Measurements from ENCODE around the gene HNF1B.

HNF1B gene

DNA sequence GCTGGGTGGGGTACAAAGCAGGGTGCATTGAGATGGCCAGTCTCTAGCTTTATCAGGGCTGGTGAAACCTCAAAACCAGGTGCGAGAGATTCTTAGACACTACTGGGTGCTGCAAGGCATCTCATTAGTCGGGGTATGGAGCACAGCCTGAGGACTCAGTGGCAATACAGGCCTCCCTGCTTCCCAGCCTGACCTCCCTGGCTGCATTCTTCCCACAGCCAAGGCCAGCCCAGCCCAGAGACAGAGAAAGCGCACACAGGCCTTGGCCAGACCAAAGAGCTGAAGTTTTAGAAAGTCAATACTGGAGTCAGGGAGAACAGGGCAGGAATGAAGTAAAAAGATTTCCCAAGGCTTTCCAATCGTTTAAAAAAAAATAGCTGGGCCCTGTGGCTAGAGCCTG, 12.5 kb downstream of the HNF1B start:
- no peaks in the 10 kb centered on the region for H3K79me2 ChIP-seq (ENCODE audit: control insufficient read depth, low read length)
- H3K27ac ChIP-seq (ENCODE audit: low read depth, low read length) = no peak overlapping the region
- H3K36me3 ChIP-seq (ENCODE audit: control insufficient read depth, low read length) = no peaks in the 10 kb centered on the region
- no peak overlapping the region for H3K4me2 ChIP-seq (ENCODE audit: low read length)
- H3F3A ChIP-seq (ENCODE audit: control insufficient read depth, insufficient read depth) = no peaks in the 10 kb centered on the region
- no peaks in the 10 kb centered on the region for H3K9me3 ChIP-seq (ENCODE audit: control insufficient read depth, insufficient read depth, low read length)
- H3K4me1 ChIP-seq (ENCODE audit: control insufficient read depth, low read length) = no peaks in the 10 kb centered on the region
- H3K27me3 ChIP-seq (ENCODE audit: control insufficient read depth, low read length) = peaks cover 33% of the 10 kb centered on the region
- H3K9me2 ChIP-seq (replicated peaks; ENCODE audit: control insufficient read depth, low read length) = no peaks in the 10 kb centered on the region
- no peak overlapping the region for H3K4me3 ChIP-seq (ENCODE audit: low read length)
- H4K20me1 ChIP-seq (ENCODE audit: control insufficient read depth, insufficient read depth, low read depth, low read length) = no peaks in the 10 kb centered on the region
- TF ChIP-seq EZH2phosphoT487 (IDR thresholded peaks at IDR 0.05; ENCODE audit: borderline replicate concordance, low read length) = no peak
- TF ChIP-seq, protein P1, sequence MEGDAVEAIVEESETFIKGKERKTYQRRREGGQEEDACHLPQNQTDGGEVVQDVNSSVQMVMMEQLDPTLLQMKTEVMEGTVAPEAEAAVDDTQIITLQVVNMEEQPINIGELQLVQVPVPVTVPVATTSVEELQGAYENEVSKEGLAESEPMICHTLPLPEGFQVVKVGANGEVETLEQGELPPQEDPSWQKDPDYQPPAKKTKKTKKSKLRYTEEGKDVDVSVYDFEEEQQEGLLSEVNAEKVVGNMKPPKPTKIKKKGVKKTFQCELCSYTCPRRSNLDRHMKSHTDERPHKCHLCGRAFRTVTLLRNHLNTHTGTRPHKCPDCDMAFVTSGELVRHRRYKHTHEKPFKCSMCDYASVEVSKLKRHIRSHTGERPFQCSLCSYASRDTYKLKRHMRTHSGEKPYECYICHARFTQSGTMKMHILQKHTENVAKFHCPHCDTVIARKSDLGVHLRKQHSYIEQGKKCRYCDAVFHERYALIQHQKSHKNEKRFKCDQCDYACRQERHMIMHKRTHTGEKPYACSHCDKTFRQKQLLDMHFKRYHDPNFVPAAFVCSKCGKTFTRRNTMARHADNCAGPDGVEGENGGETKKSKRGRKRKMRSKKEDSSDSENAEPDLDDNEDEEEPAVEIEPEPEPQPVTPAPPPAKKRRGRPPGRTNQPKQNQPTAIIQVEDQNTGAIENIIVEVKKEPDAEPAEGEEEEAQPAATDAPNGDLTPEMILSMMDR (IDR thresholded peaks at IDR 0.05; ENCODE audit: low read depth, low read length, poor library complexity, severe bottlenecking) = no peak

DNA sequence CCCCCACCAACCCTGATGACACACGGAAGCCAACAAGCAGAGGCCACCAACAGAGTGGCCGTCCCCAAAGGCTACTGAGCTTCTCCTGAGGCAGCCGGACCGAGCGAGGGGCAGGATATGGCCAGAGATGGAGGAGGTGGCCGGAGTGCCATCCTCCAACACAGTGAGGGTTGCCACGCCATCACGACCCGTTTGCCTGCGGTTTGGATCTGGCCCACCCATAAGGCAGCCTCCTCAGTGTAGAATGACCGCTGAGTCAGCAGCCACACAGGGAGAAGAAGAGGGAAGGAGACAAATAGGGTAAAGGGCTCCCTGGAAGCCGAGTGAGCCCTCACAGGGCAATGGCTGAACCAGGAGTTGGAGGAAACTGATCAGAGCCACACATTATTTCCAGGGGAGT, 13.8 kb downstream of the HNF1B start:
- peaks cover 23% of the 10 kb centered on the region for H3K27me3 ChIP-seq (ENCODE audit: control insufficient read depth, low read length)
- no peak overlapping the region for H3K4me2 ChIP-seq (ENCODE audit: low read length)
- no peak overlapping the region for H3K4me3 ChIP-seq (ENCODE audit: low read length)
- H4K20me1 ChIP-seq (ENCODE audit: control insufficient read depth, insufficient read depth, low read depth, low read length) = no peaks in the 10 kb centered on the region
- no peaks in the 10 kb centered on the region for H3K9me2 ChIP-seq (replicated peaks; ENCODE audit: control insufficient read depth, low read length)
- TF ChIP-seq EZH2phosphoT487 (IDR thresholded peaks at IDR 0.05; ENCODE audit: borderline replicate concordance, low read length) = no peak
- TF ChIP-seq, protein P1 (IDR thresholded peaks at IDR 0.05; ENCODE audit: low read depth, low read length, poor library complexity, severe bottlenecking) = no peak
- no peaks in the 10 kb centered on the region for H3K4me1 ChIP-seq (ENCODE audit: control insufficient read depth, low read length)
- H3K9me3 ChIP-seq (ENCODE audit: control insufficient read depth, insufficient read depth, low read length) = no peaks in the 10 kb centered on the region
- no peaks in the 10 kb centered on the region for H3K79me2 ChIP-seq (ENCODE audit: control insufficient read depth, low read length)
- no peaks in the 10 kb centered on the region for H3K36me3 ChIP-seq (ENCODE audit: control insufficient read depth, low read length)
- H3K27ac ChIP-seq (ENCODE audit: low read depth, low read length) = no peak overlapping the region
- no peaks in the 10 kb centered on the region for H3F3A ChIP-seq (ENCODE audit: control insufficient read depth, insufficient read depth)

DNA sequence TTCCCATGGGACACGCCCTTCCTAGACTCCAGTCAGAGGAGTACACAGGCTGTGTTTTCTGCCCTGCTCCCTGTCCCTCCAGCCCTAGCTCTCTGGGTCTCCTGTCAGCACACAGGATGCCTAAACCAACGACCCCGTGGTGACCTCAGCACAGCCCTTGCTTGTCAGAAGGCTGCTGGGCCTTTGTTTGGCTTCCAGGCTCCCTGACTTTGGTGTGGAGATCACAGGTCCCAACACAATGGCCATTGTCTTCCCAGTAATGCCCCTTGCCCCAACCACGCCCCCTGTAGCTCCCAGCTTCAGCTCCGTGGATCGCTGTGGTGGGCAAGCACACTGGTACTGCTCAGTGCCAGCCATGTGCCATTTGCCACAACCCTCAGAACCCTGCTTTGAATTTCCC, 15.0 kb downstream of the HNF1B start:
- no peak overlapping the region for H3K4me3 ChIP-seq (ENCODE audit: low read length)
- no peak for TF ChIP-seq EZH2phosphoT487 (IDR thresholded peaks at IDR 0.05; ENCODE audit: borderline replicate concordance, low read length)
- TF ChIP-seq, protein P1 (IDR thresholded peaks at IDR 0.05; ENCODE audit: low read depth, low read length, poor library complexity, severe bottlenecking) = no peak
- no peaks in the 10 kb centered on the region for H4K20me1 ChIP-seq (ENCODE audit: control insufficient read depth, insufficient read depth, low read depth, low read length)
- no peaks in the 10 kb centered on the region for H3K79me2 ChIP-seq (ENCODE audit: control insufficient read depth, low read length)
- no peaks in the 10 kb centered on the region for H3K9me2 ChIP-seq (replicated peaks; ENCODE audit: control insufficient read depth, low read length)
- H3K36me3 ChIP-seq (ENCODE audit: control insufficient read depth, low read length) = no peaks in the 10 kb centered on the region
- peaks cover 16% of the 10 kb centered on the region for H3K27me3 ChIP-seq (ENCODE audit: control insufficient read depth, low read length)
- H3K9me3 ChIP-seq (ENCODE audit: control insufficient read depth, insufficient read depth, low read length) = no peaks in the 10 kb centered on the region
- no peaks in the 10 kb centered on the region for H3K4me1 ChIP-seq (ENCODE audit: control insufficient read depth, low read length)
- H3K27ac ChIP-seq (ENCODE audit: low read depth, low read length) = no peak overlapping the region
- H3K4me2 ChIP-seq (ENCODE audit: low read length) = no peak overlapping the region
- no peaks in the 10 kb centered on the region for H3F3A ChIP-seq (ENCODE audit: control insufficient read depth, insufficient read depth)

All from DOHH2 (cell line).